ENCODE data around the gene RBM20.

Gene RBM20

DNA sequence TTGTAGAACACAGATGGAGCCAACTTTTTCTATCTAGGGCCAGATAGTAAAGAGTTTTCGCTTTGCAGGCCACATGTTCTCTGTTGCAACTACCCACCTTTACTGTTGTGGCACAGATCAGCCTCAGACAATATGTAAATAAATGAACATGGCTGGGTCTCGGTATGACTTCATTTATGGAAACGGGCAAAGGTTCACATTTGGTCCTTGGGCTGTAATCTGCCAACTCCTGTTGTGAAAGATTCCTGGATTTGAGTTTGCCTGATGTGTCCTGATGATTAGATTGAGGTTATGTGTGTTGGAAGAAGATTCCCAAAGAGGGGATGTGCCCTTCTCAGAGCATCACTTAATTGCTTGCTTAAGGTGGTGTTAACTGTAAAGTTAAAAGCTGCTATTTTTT is 38.2 kb downstream of the RBM20 start:
- TF ChIP-seq EZH2phosphoT487 (IDR thresholded peaks at IDR 0.05; ENCODE audit: low read length), result no peak
- TF ChIP-seq, protein P1, sequence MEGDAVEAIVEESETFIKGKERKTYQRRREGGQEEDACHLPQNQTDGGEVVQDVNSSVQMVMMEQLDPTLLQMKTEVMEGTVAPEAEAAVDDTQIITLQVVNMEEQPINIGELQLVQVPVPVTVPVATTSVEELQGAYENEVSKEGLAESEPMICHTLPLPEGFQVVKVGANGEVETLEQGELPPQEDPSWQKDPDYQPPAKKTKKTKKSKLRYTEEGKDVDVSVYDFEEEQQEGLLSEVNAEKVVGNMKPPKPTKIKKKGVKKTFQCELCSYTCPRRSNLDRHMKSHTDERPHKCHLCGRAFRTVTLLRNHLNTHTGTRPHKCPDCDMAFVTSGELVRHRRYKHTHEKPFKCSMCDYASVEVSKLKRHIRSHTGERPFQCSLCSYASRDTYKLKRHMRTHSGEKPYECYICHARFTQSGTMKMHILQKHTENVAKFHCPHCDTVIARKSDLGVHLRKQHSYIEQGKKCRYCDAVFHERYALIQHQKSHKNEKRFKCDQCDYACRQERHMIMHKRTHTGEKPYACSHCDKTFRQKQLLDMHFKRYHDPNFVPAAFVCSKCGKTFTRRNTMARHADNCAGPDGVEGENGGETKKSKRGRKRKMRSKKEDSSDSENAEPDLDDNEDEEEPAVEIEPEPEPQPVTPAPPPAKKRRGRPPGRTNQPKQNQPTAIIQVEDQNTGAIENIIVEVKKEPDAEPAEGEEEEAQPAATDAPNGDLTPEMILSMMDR (IDR thresholded peaks at IDR 0.05; ENCODE audit: low read length), result no peak
- no peak for TF ChIP-seq EZH2 (optimal IDR thresholded peaks at IDR 0.05; ENCODE audit: low read depth, low read length)
- Histone ChIP-seq H3K4me1 (ENCODE audit: low read length) (no peaks in the 10 kb centered on the region), H3F3A (ENCODE audit: insufficient read depth, low read length) (no peaks in the 10 kb centered on the region), H3K79me2 (ENCODE audit: low read length) (no peaks in the 10 kb centered on the region), H3K27ac (ENCODE audit: low read length) (no peak overlapping the region), H3K27me3 (replicated peaks; ENCODE audit: insufficient read depth, low read length) (no peaks in the 10 kb centered on the region), H3K9ac (ENCODE audit: low read length) (no peak overlapping the region), H3K4me3 (ENCODE audit: low read length) (no peak overlapping the region), H3K9me2 (replicated peaks; ENCODE audit: insufficient read depth, low read length) (no peaks in the 10 kb centered on the region), H3K9me3 (replicated peaks; ENCODE audit: insufficient read depth, low read length) (no peaks in the 10 kb centered on the region), H3K36me3 (replicated peaks; ENCODE audit: insufficient read depth, low read length) (no peaks in the 10 kb centered on the region), H3K4me2 (ENCODE audit: low read depth, low read length) (no peak overlapping the region), H4K20me1 (ENCODE audit: insufficient read depth, low read length) (no peaks in the 10 kb centered on the region), H2AFZ (ENCODE audit: low read length) (no peak overlapping the region)
- DNase-seq, result no peak

- no peaks in the 10 kb centered on the region for H3K4me1 ChIP-seq (ENCODE audit: low read length)
- H3K4me2 ChIP-seq (ENCODE audit: low read depth, low read length), result no peak overlapping the region
- no peak overlapping the region for H3K9ac ChIP-seq (ENCODE audit: low read length)
- no peaks in the 10 kb centered on the region for H3K79me2 ChIP-seq (ENCODE audit: low read length)
- H3K27ac ChIP-seq (ENCODE audit: low read length), result no peak overlapping the region
- DNase-seq, result no peak
- no peak overlapping the region for H3K4me3 ChIP-seq (ENCODE audit: low read length)
- H2AFZ ChIP-seq (ENCODE audit: low read length), result no peak overlapping the region
- H3F3A ChIP-seq (ENCODE audit: insufficient read depth, low read length), result no peaks in the 10 kb centered on the region
- no peaks in the 10 kb centered on the region for H3K27me3 ChIP-seq (replicated peaks; ENCODE audit: insufficient read depth, low read length)
- no peaks in the 10 kb centered on the region for H3K9me3 ChIP-seq (replicated peaks; ENCODE audit: insufficient read depth, low read length)
- no peaks in the 10 kb centered on the region for H4K20me1 ChIP-seq (ENCODE audit: insufficient read depth, low read length)
- H3K9me2 ChIP-seq (replicated peaks; ENCODE audit: insufficient read depth, low read length), result no peaks in the 10 kb centered on the region
- TF ChIP-seq EZH2phosphoT487 (IDR thresholded peaks at IDR 0.05; ENCODE audit: low read length) (no peak), EZH2 (optimal IDR thresholded peaks at IDR 0.05; ENCODE audit: low read depth, low read length) (no peak)
- TF ChIP-seq, protein P1 (IDR thresholded peaks at IDR 0.05; ENCODE audit: low read length), result no peak
- H3K36me3 ChIP-seq (replicated peaks; ENCODE audit: insufficient read depth, low read length), result no peaks in the 10 kb centered on the region
These were observed 40.8 kb downstream of the RBM20 start for GRCh38 chr10:110684800-110685446.

DNA sequence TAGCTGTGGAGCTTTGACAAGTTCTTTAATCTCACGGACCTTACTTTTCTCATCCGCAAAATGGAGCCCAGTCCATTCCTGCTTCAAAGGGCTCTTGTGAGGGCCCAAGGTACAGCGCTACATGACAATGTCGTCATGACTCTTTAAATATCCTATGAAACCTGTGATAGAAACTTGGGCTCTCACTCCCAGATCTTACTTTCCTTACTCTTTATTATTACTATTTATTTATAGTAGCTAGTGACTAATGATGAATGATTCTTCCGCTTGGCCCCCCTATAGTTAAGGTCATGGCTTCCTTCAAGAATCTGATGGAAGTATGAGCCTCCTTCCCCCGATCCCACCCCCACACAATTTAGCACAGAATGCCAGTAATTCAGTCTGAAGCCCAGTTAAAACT is 41.9 kb downstream of the RBM20 start:
- no peak for DNase-seq
- H3K79me2 ChIP-seq (ENCODE audit: low read length), result no peaks in the 10 kb centered on the region
- H3K4me3 ChIP-seq (ENCODE audit: low read length), result no peak overlapping the region
- H3F3A ChIP-seq (ENCODE audit: insufficient read depth, low read length), result no peaks in the 10 kb centered on the region
- H4K20me1 ChIP-seq (ENCODE audit: insufficient read depth, low read length), result no peaks in the 10 kb centered on the region
- H3K27ac ChIP-seq (ENCODE audit: low read length), result no peak overlapping the region
- no peaks in the 10 kb centered on the region for H3K36me3 ChIP-seq (replicated peaks; ENCODE audit: insufficient read depth, low read length)
- H3K4me2 ChIP-seq (ENCODE audit: low read depth, low read length), result no peak overlapping the region
- no peaks in the 10 kb centered on the region for H3K9me3 ChIP-seq (replicated peaks; ENCODE audit: insufficient read depth, low read length)
- no peak overlapping the region for H2AFZ ChIP-seq (ENCODE audit: low read length)
- H3K9me2 ChIP-seq (replicated peaks; ENCODE audit: insufficient read depth, low read length), result no peaks in the 10 kb centered on the region
- no peak overlapping the region for H3K9ac ChIP-seq (ENCODE audit: low read length)
- no peaks in the 10 kb centered on the region for H3K4me1 ChIP-seq (ENCODE audit: low read length)
- TF ChIP-seq EZH2 (optimal IDR thresholded peaks at IDR 0.05; ENCODE audit: low read depth, low read length) (no peak), EZH2phosphoT487 (IDR thresholded peaks at IDR 0.05; ENCODE audit: low read length) (no peak)
- TF ChIP-seq, protein P1 (IDR thresholded peaks at IDR 0.05; ENCODE audit: low read length), result no peak
- no peaks in the 10 kb centered on the region for H3K27me3 ChIP-seq (replicated peaks; ENCODE audit: insufficient read depth, low read length)

All from MM.1S (cell line).